DND-41 (cell line): Measurements from ENCODE around the gene KRTAP26-1.

ENCODE experiments used
- CTCF ChIP-seq: IDR thresholded peaks from 2 replicates; pipeline ENCODE4 v1.5.1; 2012; ENCODE audit warnings: borderline replicate concordance, low read length, moderate library complexity, mild to moderate bottlenecking; ENCODE audit not compliant: poor library complexity, severe bottlenecking; ENCODE audit errors: extremely low read depth
- EZH2 ChIP-seq: IDR thresholded peaks from 3 replicates; pipeline ENCODE4 v1.6.1; 2012; ENCODE audit warnings: borderline replicate concordance, low read depth, mild to moderate bottlenecking, moderate library complexity, low read length, inconsistent platforms; ENCODE audit not compliant: severe bottlenecking

GRCh38 chr21:30337276-30337744 lies 17.2 kb upstream of the KRTAP26-1 start, which contains the start of gene KRTAP27-1:
- no peak for TF ChIP-seq CTCF
- no peak for TF ChIP-seq EZH2
